Measurements from ENCODE around the gene TNS4.

GRCh38 chr17:40477796-40478195 lies 23.6 kb downstream of the TNS4 start:
- TF ChIP-seq CTCF (IDR thresholded peaks at IDR 0.05 in 2 of 3, conservative IDR thresholded peaks at IDR 0.05 in 1 of 3; ENCODE audit: borderline replicate concordance in 1 of 3, insufficient read depth in 1 of 3, low read depth in 2 of 3, low read length in 2 of 3) (no peak), POLR2AphosphoS5 (IDR thresholded peaks at IDR 0.05; ENCODE audit: low read depth, low read length) (no peak), ZFX (IDR thresholded peaks at IDR 0.05) (no peak), EZH2phosphoT487 (IDR thresholded peaks at IDR 0.05; ENCODE audit: borderline replicate concordance) (no peak), JUND (IDR thresholded peaks at IDR 0.05) (no peak), MAX (IDR thresholded peaks at IDR 0.05) (no peak)
